Gastrocnemius medialis (tissue), 4 donors: ENCODE results near the gene PRR5L. TPM values are rescaled to one million over a fixed set of nuclear protein-coding genes. Genes with fewer than 3 reads are reported as not detected.
"Not testable (repeated sequence)": the region's sequence is repeated elsewhere in the genome, so short reads cannot be mapped to it uniquely, and the experiment has no call there.

ENCODE experiments used
- ATAC-seq, 2 donors: fragments of 150-250 bp; one replicate each; pipeline ENCODE4 v1.9.1; 2016
- DNase-seq, 2 donors: peaks; one replicate each; pipeline ENCODE4 v3.0.0-alpha.2; 2019
- H3K27ac ChIP-seq, 4 donors: fragments of 200-600 bp; sonication (generic); 1 replicate in 1 of 4; 2 replicates in 3 of 4; pipeline ENCODE4 v1.5.1; 2016 to 2018; ENCODE audit warnings: mild to moderate bottlenecking in 2 of 4, moderate library complexity in 1 of 4
- H3K27me3 ChIP-seq, 3 donors: fragments of 200-600 bp; sonication (generic) in 2 of 3; 1 replicate in 1 of 3; 2 replicates in 2 of 3; pipeline versions ENCODE4 v1.5.1 to v1.6.0; 2016 to 2019; ENCODE audit warnings: mild to moderate bottlenecking in 1 of 3, moderate library complexity in 1 of 3
- H3K36me3 ChIP-seq, 2 donors: fragments of 200-600 bp; sonication (generic) in 1 of 2; one replicate each; pipeline ENCODE4 v1.5.1; 2017 to 2018
- H3K4me1 ChIP-seq, 2 donors: fragments of 200-600 bp; sonication (generic) in 1 of 2; one replicate each; pipeline ENCODE4 v1.5.1; 2016 to 2017; ENCODE audit warnings: mild to moderate bottlenecking in 2 of 2
- H3K4me3 ChIP-seq, 4 donors: fragments of 200-600 bp; sonication (generic) in 3 of 4; 1 replicate in 1 of 4; 2 replicates in 3 of 4; pipeline ENCODE4 v1.5.1; 2016 to 2019; ENCODE audit warnings: mild to moderate bottlenecking in 2 of 4
- H3K9me3 ChIP-seq, 3 donors: fragments of 200-600 bp; sonication (generic) in 2 of 3; 1 replicate in 1 of 3; 2 replicates in 2 of 3; pipeline ENCODE4 v1.5.1; 2016 to 2019
- CTCF ChIP-seq, 5 experiments: fragments of 450-650 bp in 3 of 5; fragments of 200-600 bp in 2 of 5; sonication (generic) in 2 of 5; IDR thresholded peaks in 4 of 5; conservative IDR thresholded peaks in 1 of 5; 1 replicate in 4 of 5; 2 replicates in 1 of 5; pipeline ENCODE4 v1.5.1; 2016 to 2019; ENCODE audit warnings: antibody characterized with exemption in 5 of 5, mild to moderate bottlenecking in 3 of 5, moderate library complexity in 3 of 5
- POLR2A ChIP-seq, 2 donors: fragments of 450-650 bp; IDR thresholded peaks; one replicate each; pipeline ENCODE4 v1.6.1; 2017; ENCODE audit warnings: antibody characterized with exemption in 2 of 2, mild to moderate bottlenecking in 2 of 2, moderate library complexity in 2 of 2
- in situ Hi-C, 4 donors: fragments of 200-750 bp; cut with MboI; loops; one replicate each; pipeline versions ENCODE4 v1.15.0 to v1.8.0; 2017; ENCODE audit warnings: low sequenced_read_pairs in 4 of 4
- intact Hi-C: fragments of 100-400 bp; cut with DNase I; formaldehyde crosslinking; loops from one replicate; pipeline ENCODE4 v1.15.1; 2023; ENCODE audit warnings: low total_unique reads
- total RNA-seq, 4 donors: library from RNA; depleted of rRNA; stranded (reverse); fragments of >200 nt; gene quantifications; one replicate each; pipeline versions ENCODE4 v1.1.0 to v1.2.3, GENCODE V29; 2016

The PRR5L gene
- total RNA-seq, 4 donors from 2014 or later, result 0.46 to 3.2 (median 1.2) TPM

- no peaks in the 10 kb centered on the region for H3K36me3 ChIP-seq
- H3K4me1 ChIP-seq, result no peaks in the 10 kb centered on the region
- H3K9me3 ChIP-seq, result no peaks in the 10 kb centered on the region
- ATAC-seq (no peak), DNase-seq (no peak)
- no peak overlapping the region for H3K27ac ChIP-seq
- intact Hi-C loops, result no loop called here
- no peak for TF ChIP-seq POLR2A (IDR thresholded peaks at IDR 0.05)
- TF ChIP-seq CTCF (IDR thresholded peaks at IDR 0.05 in 4 of 5, conservative IDR thresholded peaks at IDR 0.05 in 1 of 5), result no peak
- H3K4me3 ChIP-seq, result no peak overlapping the region
- in situ Hi-C loops, result no loop called here
- no peaks in the 10 kb centered on the region for H3K27me3 ChIP-seq
These were observed 20.0 kb downstream of the PRR5L start for GRCh38 chr11:36316049-36316448.

GRCh38 chr11:36317992-36318391 is 21.9 kb downstream of the PRR5L start:
- no peaks in the 10 kb centered on the region for H3K36me3 ChIP-seq
- no peak for TF ChIP-seq CTCF (IDR thresholded peaks at IDR 0.05 in 4 of 5, conservative IDR thresholded peaks at IDR 0.05 in 1 of 5)
- TF ChIP-seq POLR2A (IDR thresholded peaks at IDR 0.05), result no peak
- no peaks in the 10 kb centered on the region for H3K4me1 ChIP-seq
- no peaks in the 10 kb centered on the region for H3K27me3 ChIP-seq
- no peak for ATAC-seq
- DNase-seq, result no peak
- in situ Hi-C loops (no loop called here), intact Hi-C loops (no loop called here)
- H3K4me3 ChIP-seq, result no peak overlapping the region
- H3K27ac ChIP-seq, result no peak overlapping the region
- no peaks in the 10 kb centered on the region for H3K9me3 ChIP-seq

- intact Hi-C loops, H3K9me3 ChIP-seq, DNase-seq, ATAC-seq, H3K4me1 ChIP-seq, H3K27ac ChIP-seq, H3K4me3 ChIP-seq, in situ Hi-C loops, H3K27me3 ChIP-seq, H3K36me3 ChIP-seq: not testable (repeated sequence)
These were observed 28.9 kb downstream of the PRR5L start for GRCh38 chr11:36324956-36325355.

- in situ Hi-C loops, ATAC-seq, H3K36me3 ChIP-seq, H3K27me3 ChIP-seq, H3K4me3 ChIP-seq, H3K9me3 ChIP-seq, DNase-seq, H3K4me1 ChIP-seq, intact Hi-C loops, H3K27ac ChIP-seq: not testable (repeated sequence)
These were observed 29.3 kb downstream of the PRR5L start for GRCh38 chr11:36325403-36325802.

- DNase-seq (no peak), ATAC-seq (no peak)
- H3K4me1 ChIP-seq, result no peaks in the 10 kb centered on the region
- H3K9me3 ChIP-seq, result no peaks in the 10 kb centered on the region
- no peak for TF ChIP-seq CTCF (IDR thresholded peaks at IDR 0.05 in 4 of 5, conservative IDR thresholded peaks at IDR 0.05 in 1 of 5)
- TF ChIP-seq POLR2A (IDR thresholded peaks at IDR 0.05), result no peak
- H3K36me3 ChIP-seq, result no peaks in the 10 kb centered on the region
- in situ Hi-C loops (no loop called here), intact Hi-C loops (no loop called here)
- no peaks in the 10 kb centered on the region for H3K27me3 ChIP-seq
- H3K4me3 ChIP-seq, result no peak overlapping the region
- no peak overlapping the region for H3K27ac ChIP-seq
These were observed 30.7 kb downstream of the PRR5L start for GRCh38 chr11:36326524-36327419.
